Heart left ventricle (tissue), 16 donors: Measurements from ENCODE around the gene ZDHHC24. TPM values are rescaled to one million over a fixed set of nuclear protein-coding genes. Genes with fewer than 3 reads are reported as not detected.
A peak's percentile ranks its signal among the peaks of the same experiment; 100 is the strongest.

ENCODE experiments used
- ATAC-seq, 4 donors: fragments of 200-7000 bp; cut with Tn5 transposase; one replicate each; pipeline ENCODE4 v1.9.1; 2020 to 2022; ENCODE audit warnings: moderate library complexity in 4 of 4, mild to moderate bottlenecking in 3 of 4, moderate number of reproducible peaks in 1 of 4
- DNase-seq, 5 donors: peaks; one replicate each; pipeline ENCODE4 v3.0.0-alpha.2; 2020
- H3K27ac ChIP-seq, 12 donors: fragments of 200-600 bp; sonication (generic) in 4 of 12; one replicate each; pipeline versions ENCODE4 v1.5.0 to v1.8.0; 2016 to 2022; ENCODE audit warnings: mild to moderate bottlenecking in 2 of 12
- H3K27me3 ChIP-seq, 9 donors: fragments of 200-600 bp; sonication (generic) in 2 of 9; one replicate each; pipeline versions ENCODE4 v1.5.1 to v1.8.0; 2016 to 2022; ENCODE audit warnings: mild to moderate bottlenecking in 3 of 9
- H3K36me3 ChIP-seq, 9 donors: fragments of 200-600 bp; sonication (generic) in 2 of 9; one replicate each; pipeline versions ENCODE4 v1.5.0 to v1.8.0; 2018 to 2022; ENCODE audit warnings: mild to moderate bottlenecking in 2 of 9
- H3K4me1 ChIP-seq, 12 donors: fragments of 200-600 bp; sonication (generic) in 4 of 12; one replicate each; pipeline versions ENCODE4 v1.5.0 to v1.8.0; 2016 to 2022; ENCODE audit warnings: mild to moderate bottlenecking in 3 of 12
- H3K4me3 ChIP-seq, 12 donors: fragments of 200-600 bp; sonication (generic) in 4 of 12; one replicate each; pipeline versions ENCODE4 v1.5.0 to v1.8.0; 2017 to 2022; ENCODE audit warnings: mild to moderate bottlenecking in 9 of 12, moderate library complexity in 4 of 12
- H3K9me3 ChIP-seq, 12 donors: fragments of 200-600 bp; sonication (generic) in 4 of 12; one replicate each; pipeline versions ENCODE4 v1.5.0 to v1.8.0; 2016 to 2022; ENCODE audit warnings: mild to moderate bottlenecking in 1 of 12
- POLR2A ChIP-seq, 2 donors: fragments of 450-650 bp; IDR thresholded peaks; one replicate each; pipeline ENCODE4 v1.6.1; 2017; ENCODE audit warnings: antibody characterized with exemption in 2 of 2, mild to moderate bottlenecking in 2 of 2, moderate library complexity in 2 of 2
- WGBS, 4 donors: extraction: QIAGEN DNeasy Blood & Tissue Kit in 2 of 4; methylation state at CpG; one replicate each; pipeline versions ENCODE4 v1.1.5 to v1.1.7; 2013 to 2018; 5-methylcytosine and 5-hydroxymethylcytosine counted together
- intact Hi-C, 10 donors: fragments of 100-400 bp; cut with DNase I; formaldehyde crosslinking; loops; one replicate each; pipeline versions ENCODE4 v1.11.1 to v1.14.2; 2022
- polyA plus RNA-seq, 2 donors: library from polyadenylated mRNA; stranded (reverse); fragments of 200-250 nt; gene quantifications; one replicate each; pipeline ENCODE4 v1.2.3, GENCODE V29; 2013
- total RNA-seq, 9 donors: library from RNA; depleted of rRNA in 2 of 9; stranded (reverse); fragments of >200 nt in 2 of 9; fragmentation: NEBNext Ultra II Directional in 3 of 9; extraction: Animal tissue kit (Norgen Biotek cat#: 25700) in 3 of 9; gene quantifications; one replicate each; pipeline versions ENCODE4 v1.1.0 to v1.2.4, GENCODE V29; 2016 to 2023
- TF ChIP-seq, protein P1 (sequence below), 12 donors: fragments of 200-600 bp; sonication (generic) in 4 of 12; IDR thresholded peaks; one replicate each; pipeline versions ENCODE4 v1.5.0 to v1.8.0; 2018 to 2022; ENCODE audit warnings: antibody characterized with exemption in 12 of 12, mild to moderate bottlenecking in 5 of 12
- donor health status: ischemic (EF 13 %, LVEDD 7.1; RV severe dilation, severe dysfunction).
- donor health status: healthy with polysubstance abuse.
- donor health status: DM: no; HTN: yes; CAD: no.
- donor health status: DM: no; HTN: no; CAD: no.
- donor health status: ischemic (EF 25% LVEDD 6.9; RV normal size, moderate dysfunction).
- donor health status: ischemic (EF 25% LVEDD 5.7; RV mildly dilated, moderate dysfunction).
- donor health status: healthy.
- donor health status: DM: yes; HTN: yes; CAD: no.
- donor health status: ischemic (EF 35%, LVEDD 5.7; RV mildly dilated, moderate dysfunction).
- donor health status: nonischemic (EF 11% LVEDD 7.7; RV severe dilation, severe dysfunction).
- donor health status: DM: yes; HTN: yes; CAD: no.
- donor health status: PGD.
- donor health status: ischemic (EF 29% LVEDD 5.4; RV normal size, mild dysfunction).
- donor health status: nonischemic (EF 23%, LVEDD 6.1; RV moderate dilation, normal function).

ZDHHC24 gene
- total and polyA plus RNA-seq, 11 donors = 5.1 to 13.2 (median 6.7) TPM

DNA sequence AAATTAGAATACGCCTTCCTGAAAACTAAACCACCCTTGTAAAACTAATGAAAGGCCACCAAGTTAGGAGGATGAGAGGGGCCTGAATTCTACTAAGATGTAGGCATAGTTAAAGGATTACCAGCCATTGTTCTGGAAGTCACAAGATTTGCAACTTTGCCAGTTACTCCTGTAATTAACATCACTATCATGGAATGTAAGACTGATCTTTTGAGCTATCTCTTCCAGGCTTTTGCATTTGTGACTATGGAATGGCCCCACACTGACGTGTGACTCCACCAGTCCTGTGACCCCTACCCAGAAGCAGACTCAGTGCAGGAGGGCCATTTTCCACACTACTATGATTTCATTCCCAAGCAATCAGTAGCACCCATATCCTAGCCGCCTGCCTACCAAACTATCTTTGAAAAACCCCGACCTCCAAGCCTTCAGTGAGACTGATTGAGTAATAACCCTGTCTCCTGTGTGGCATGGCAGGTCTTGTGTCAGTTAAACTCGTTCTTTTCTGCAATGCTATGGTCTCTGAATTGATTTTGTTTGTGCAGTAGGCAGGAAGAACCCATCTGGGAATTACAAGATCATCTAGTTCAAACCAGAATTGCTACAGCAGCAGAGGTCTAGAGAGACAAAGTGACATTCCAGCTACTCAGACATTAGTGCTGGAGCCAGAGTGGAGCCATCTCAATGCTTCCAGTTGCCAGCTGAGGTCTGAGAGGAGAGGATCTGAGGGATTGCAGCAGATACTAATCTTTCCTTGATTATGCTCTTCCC is 24.4 kb upstream of the ZDHHC24 start:
- ATAC-seq = no peak
- WGBS, 4 donors = 55 to 65% (median 58%) methylated on average over 5 of the region's 5 CpGs
- H3K9me3 ChIP-seq = no peaks in the 10 kb centered on the region
- no peak for DNase-seq
- intact Hi-C loops = loop anchor here in 2 of 10 donors (10.0 kb wide), 1 partner anchor 265 kb away; no protein-coding TSS in a partner anchor
- H3K27ac ChIP-seq = no peak overlapping the region
- peaks cover 0 to 6% (median 0%) of the 10 kb centered on the region in 9 donors for H3K27me3 ChIP-seq
- H3K4me3 ChIP-seq = no peak overlapping the region
- peaks cover 0 to 10% (median 0%) of the 10 kb centered on the region in 9 donors for H3K36me3 ChIP-seq
- H3K4me1 ChIP-seq = peaks cover 0 to 17% (median 12%) of the 10 kb centered on the region in 12 donors
- TF ChIP-seq, protein P1, sequence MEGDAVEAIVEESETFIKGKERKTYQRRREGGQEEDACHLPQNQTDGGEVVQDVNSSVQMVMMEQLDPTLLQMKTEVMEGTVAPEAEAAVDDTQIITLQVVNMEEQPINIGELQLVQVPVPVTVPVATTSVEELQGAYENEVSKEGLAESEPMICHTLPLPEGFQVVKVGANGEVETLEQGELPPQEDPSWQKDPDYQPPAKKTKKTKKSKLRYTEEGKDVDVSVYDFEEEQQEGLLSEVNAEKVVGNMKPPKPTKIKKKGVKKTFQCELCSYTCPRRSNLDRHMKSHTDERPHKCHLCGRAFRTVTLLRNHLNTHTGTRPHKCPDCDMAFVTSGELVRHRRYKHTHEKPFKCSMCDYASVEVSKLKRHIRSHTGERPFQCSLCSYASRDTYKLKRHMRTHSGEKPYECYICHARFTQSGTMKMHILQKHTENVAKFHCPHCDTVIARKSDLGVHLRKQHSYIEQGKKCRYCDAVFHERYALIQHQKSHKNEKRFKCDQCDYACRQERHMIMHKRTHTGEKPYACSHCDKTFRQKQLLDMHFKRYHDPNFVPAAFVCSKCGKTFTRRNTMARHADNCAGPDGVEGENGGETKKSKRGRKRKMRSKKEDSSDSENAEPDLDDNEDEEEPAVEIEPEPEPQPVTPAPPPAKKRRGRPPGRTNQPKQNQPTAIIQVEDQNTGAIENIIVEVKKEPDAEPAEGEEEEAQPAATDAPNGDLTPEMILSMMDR (IDR thresholded peaks at IDR 0.05) = no peak
- TF ChIP-seq POLR2A (IDR thresholded peaks at IDR 0.05) = no peak

DNA sequence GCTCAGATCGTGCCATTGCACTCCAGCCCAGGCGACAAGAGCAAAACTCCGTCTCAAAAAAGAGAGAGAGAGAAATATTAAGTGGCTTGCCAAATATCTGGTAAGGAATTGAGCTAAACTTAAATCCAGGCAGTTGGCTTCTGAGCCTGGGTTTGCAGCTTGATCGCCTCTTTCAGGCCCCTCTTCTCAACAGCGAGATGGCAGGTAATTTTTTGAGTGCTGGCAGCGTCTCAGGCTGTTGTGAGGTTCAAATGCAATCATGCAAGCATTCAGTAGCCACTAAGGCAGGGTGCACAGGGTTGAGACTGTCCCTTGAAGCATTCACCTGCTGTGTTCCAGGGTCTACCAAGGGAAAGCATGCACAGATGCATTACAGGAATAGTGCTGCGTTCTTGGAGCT is 23.2 kb upstream of the ZDHHC24 start:
- Histone ChIP-seq H3K27ac (peak overlapping the region in 2 of 12 donors; percentile 54 to 71), H3K4me3 (peak overlapping the region in 2 of 12 donors; percentile 69 to 74), H3K4me1 (peaks cover 0 to 17% (median 12%) of the 10 kb centered on the region in 12 donors), H3K9me3 (no peaks in the 10 kb centered on the region), H3K27me3 (peaks cover 0 to 6% (median 0%) of the 10 kb centered on the region in 9 donors), H3K36me3 (peaks cover 0 to 13% (median 0%) of the 10 kb centered on the region in 9 donors)
- intact Hi-C loops = loop anchor here in 1 of 10 donors (10.0 kb wide), 1 partner anchor 266 kb away; no protein-coding TSS in a partner anchor
- DNase-seq = no peak
- TF ChIP-seq POLR2A (IDR thresholded peaks at IDR 0.05) = no peak
- TF ChIP-seq, protein P1 (IDR thresholded peaks at IDR 0.05) = no peak
- WGBS, 4 donors = 84 to 93% (median 87%) methylated on average over 7 of the region's 7 CpGs
- ATAC-seq = no peak

DNA sequence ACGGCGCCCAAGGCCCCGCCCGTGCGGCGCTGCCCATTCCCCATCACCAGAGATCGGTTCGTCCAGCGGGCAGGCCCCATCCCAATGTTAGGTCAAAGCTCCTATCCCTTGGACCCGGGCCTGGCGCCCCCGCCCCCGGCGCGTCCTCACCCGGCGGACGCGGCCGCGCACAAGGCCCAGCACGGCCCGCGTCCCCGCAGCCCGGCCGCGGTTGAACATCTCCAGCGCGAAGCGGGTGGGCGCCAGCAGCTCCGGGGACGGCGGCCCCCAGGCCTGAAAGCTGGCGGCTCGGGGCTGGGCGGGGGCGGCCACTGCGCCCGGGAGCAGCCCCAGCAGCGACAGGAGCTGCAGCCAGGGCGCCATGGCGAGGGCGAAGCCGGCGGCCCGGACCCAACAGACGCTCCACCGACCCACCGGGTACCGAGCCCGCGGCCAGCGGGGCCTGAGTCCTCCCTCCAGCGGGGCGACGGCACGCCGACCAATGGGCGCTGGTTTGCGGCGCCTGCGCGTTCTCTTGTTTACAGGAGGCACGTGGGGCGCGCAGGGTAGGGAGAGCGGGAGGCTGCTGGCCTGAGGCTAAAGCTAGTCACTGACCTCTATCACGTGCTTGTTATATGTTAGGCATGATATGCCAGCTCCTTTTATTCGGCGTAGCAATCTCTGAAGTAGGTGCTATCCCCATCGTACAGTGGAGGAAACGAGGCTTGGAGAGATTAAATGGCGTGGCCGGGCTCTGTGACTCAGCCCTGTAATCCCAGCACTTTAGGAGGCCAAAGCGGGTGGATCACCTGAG is 22.5 kb upstream of the ZDHHC24 start, which contains the start of gene CTSF:
Gene CTSF (minus strand): TSS at position 483 of the 793 bp plus-strand sequence. CDS start 120 bp downstream, at position 363.
- Histone ChIP-seq H3K36me3 (peaks cover 0 to 13% (median 0%) of the 10 kb centered on the region in 9 donors), H3K9me3 (no peaks in the 10 kb centered on the region), H3K27me3 (peaks cover 0 to 6% (median 0%) of the 10 kb centered on the region in 9 donors), H3K4me3 (peak within 1 kb of the TSS; percentile 53 to 94 (median 68)), H3K4me1 (peaks cover 0 to 17% (median 12%) of the 10 kb centered on the region in 12 donors), H3K27ac (peak within 1 kb of the TSS in 7 of 12 donors; percentile 15 to 71 (median 43))
- DNase-seq (peak; percentile 85 to 95 (median 87)), ATAC-seq (peak; percentile 81 to 98 (median 97))
- WGBS, 4 donors = 3 to 6% (median 5%) methylated on average over 43 to 77 of the region's 77 CpGs
- intact Hi-C loops = loop anchor here in 1 of 10 donors (10.0 kb wide), 1 partner anchor 266 kb away; no protein-coding TSS in a partner anchor
- peak in 1 of 2 donors; percentile 57 for TF ChIP-seq POLR2A (IDR thresholded peaks at IDR 0.05)
- TF ChIP-seq, protein P1 (IDR thresholded peaks at IDR 0.05) = no peak
